HEK293 (cell line): ENCODE results near the gene BTBD18.

Source experiments
- GLIS2 ChIP-seq: fragments of 450-650 bp; formaldehyde crosslinking; IDR thresholded peaks from 2 replicates; pipeline ENCODE4 v1.5.1; 2016; ENCODE audit warnings: missing biosample characterization, missing genetic modification characterization
- KLF1 ChIP-seq: fragments of 450-650 bp; formaldehyde crosslinking; IDR thresholded peaks from 2 replicates; pipeline ENCODE4 v1.5.1; 2016; ENCODE audit warnings: missing biosample characterization, missing genetic modification characterization
- OSR2 ChIP-seq: fragments of 450-650 bp; formaldehyde crosslinking; IDR thresholded peaks from 2 replicates; pipeline ENCODE4 v1.5.1; 2016; ENCODE audit warnings: missing biosample characterization, missing genetic modification characterization
- REPIN1 ChIP-seq: fragments of 450-650 bp; formaldehyde crosslinking; IDR thresholded peaks from 2 replicates; pipeline ENCODE4 v1.5.1; 2017; ENCODE audit warnings: missing biosample characterization, missing genetic modification characterization, low read depth
- REST ChIP-seq: fragments of 450-650 bp; formaldehyde crosslinking; IDR thresholded peaks from 2 replicates; pipeline ENCODE4 v1.5.1; 2016; ENCODE audit warnings: missing biosample characterization, missing genetic modification characterization
- SETDB1 ChIP-seq: IDR thresholded peaks from one replicate; pipeline ENCODE4 v1.6.1; 2017; ENCODE audit warnings: mild to moderate bottlenecking, low read length, moderate library complexity, mixed read lengths; ENCODE audit not compliant: insufficient read length
- SP2 ChIP-seq: fragments of 450-650 bp; formaldehyde crosslinking; IDR thresholded peaks from 2 replicates; pipeline ENCODE4 v1.5.1; 2016; ENCODE audit warnings: missing biosample characterization, missing genetic modification characterization
- ZBTB17 ChIP-seq: fragments of 450-650 bp; formaldehyde crosslinking; IDR thresholded peaks from 2 replicates; pipeline ENCODE4 v1.5.1; 2016; ENCODE audit warnings: missing biosample characterization, missing genetic modification characterization
- ZFP3 ChIP-seq: fragments of 450-650 bp; formaldehyde crosslinking; IDR thresholded peaks from 2 replicates; pipeline ENCODE4 v1.5.1; 2016; ENCODE audit warnings: low read depth, missing biosample characterization, missing genetic modification characterization
- ZNF121 ChIP-seq: fragments of 450-650 bp; formaldehyde crosslinking; IDR thresholded peaks from 2 replicates; pipeline ENCODE4 v1.5.1; 2016; ENCODE audit warnings: missing biosample characterization, missing genetic modification characterization
- ZNF148 ChIP-seq: fragments of 450-650 bp; formaldehyde crosslinking; IDR thresholded peaks from 2 replicates; pipeline ENCODE4 v1.5.0; 2017; ENCODE audit warnings: missing biosample characterization, missing genetic modification characterization, borderline replicate concordance
- ZNF184 ChIP-seq: fragments of 450-650 bp; IDR thresholded peaks from 2 replicates; pipeline ENCODE4 v1.5.1; 2018; ENCODE audit warnings: missing biosample characterization, mild to moderate bottlenecking, missing genetic modification characterization
- ZNF473 ChIP-seq: fragments of 450-650 bp; formaldehyde crosslinking; IDR thresholded peaks from 2 replicates; pipeline ENCODE4 v1.5.1; 2017; ENCODE audit warnings: missing biosample characterization, missing genetic modification characterization
- ZNF48 ChIP-seq: fragments of 450-650 bp; formaldehyde crosslinking; IDR thresholded peaks from 2 replicates; pipeline ENCODE4 v1.5.1; 2016; ENCODE audit warnings: missing biosample characterization, missing genetic modification characterization
- ZNF513 ChIP-seq: fragments of 450-650 bp; IDR thresholded peaks from 2 replicates; pipeline ENCODE4 v1.5.1; 2018; ENCODE audit warnings: missing biosample characterization, missing genetic modification characterization
- ZNF529 ChIP-seq: fragments of 450-650 bp; formaldehyde crosslinking; IDR thresholded peaks from 2 replicates; pipeline ENCODE4 v1.5.1; 2017; ENCODE audit warnings: missing genetic modification characterization, missing biosample characterization; ENCODE audit not compliant: insufficient replicate concordance
- ZNF549 ChIP-seq: fragments of 450-650 bp; IDR thresholded peaks from 2 replicates; pipeline ENCODE4 v1.5.1; 2018; ENCODE audit warnings: missing biosample characterization, missing genetic modification characterization, mild to moderate bottlenecking, inconsistent platforms, moderate library complexity
- ZNF677 ChIP-seq: fragments of 450-650 bp; IDR thresholded peaks from 2 replicates; pipeline ENCODE4 v1.5.0; 2018; ENCODE audit warnings: missing biosample characterization, mild to moderate bottlenecking, missing genetic modification characterization, moderate library complexity
- ZNF692 ChIP-seq: fragments of 450-650 bp; formaldehyde crosslinking; IDR thresholded peaks from 2 replicates; pipeline ENCODE4 v1.5.1; 2016; ENCODE audit warnings: missing biosample characterization, missing genetic modification characterization
- ZNF707 ChIP-seq: fragments of 450-650 bp; formaldehyde crosslinking; IDR thresholded peaks from 2 replicates; pipeline ENCODE4 v1.5.1; 2016; ENCODE audit warnings: missing biosample characterization, missing genetic modification characterization
- ZNF747 ChIP-seq: fragments of 450-650 bp; formaldehyde crosslinking; IDR thresholded peaks from 2 replicates; pipeline ENCODE4 v1.5.1; 2016; ENCODE audit warnings: missing biosample characterization, missing genetic modification characterization
- TF ChIP-seq, protein P1 (sequence below): fragments of 450-650 bp; formaldehyde crosslinking; IDR thresholded peaks from 2 replicates; pipeline ENCODE4 v1.5.1; 2016; ENCODE audit warnings: missing biosample characterization, missing genetic modification characterization
- TF ChIP-seq, protein P2 (sequence below): fragments of 450-650 bp; formaldehyde crosslinking; IDR thresholded peaks from 2 replicates; pipeline ENCODE4 v1.5.1; 2016; ENCODE audit warnings: missing biosample characterization, missing genetic modification characterization
- TF ChIP-seq, protein P3 (sequence below): fragments of 450-650 bp; formaldehyde crosslinking; IDR thresholded peaks from 2 replicates; pipeline ENCODE4 v1.5.1; 2016; ENCODE audit warnings: missing biosample characterization, missing genetic modification characterization

The BTBD18 gene

GRCh38 chr11:57711414-57712255, 40.0 kb downstream of the BTBD18 start, which contains the start of gene MED19 (continued):
- TF ChIP-seq REST (no peak), ZBTB17 (tag by site-specific recombination) (no peak; the same call in 1 of the 2 replicates), SP2 (tag by site-specific recombination) (no peak), ZNF184 (no peak), GLIS2 (0 out of 2 replicates have a peak, but pooled peaks have one; percentile 43), ZFP3 (tag by site-specific recombination) (no peak), SETDB1 (no peak), ZNF692 (tag by site-specific recombination) (peak; percentile 94), ZNF747 (tag by site-specific recombination) (no peak), ZNF48 (tag by site-specific recombination) (no peak), ZNF513 (tag by site-specific recombination) (no peak), ZNF529 (tag by site-specific recombination) (no peak), ZNF148 (tag by site-specific recombination) (no peak), ZNF121 (tag by site-specific recombination) (no peak), ZNF677 (no peak), REPIN1 (tag by site-specific recombination) (no peak), ZNF473 (tag by site-specific recombination) (no peak), ZNF549 (tag by site-specific recombination) (no peak), KLF1 (tag by site-specific recombination) (0 out of 2 replicates have a peak, but pooled peaks have one; percentile 11), ZNF707 (tag by site-specific recombination) (no peak), OSR2 (no peak)
- TF ChIP-seq, protein P1, sequence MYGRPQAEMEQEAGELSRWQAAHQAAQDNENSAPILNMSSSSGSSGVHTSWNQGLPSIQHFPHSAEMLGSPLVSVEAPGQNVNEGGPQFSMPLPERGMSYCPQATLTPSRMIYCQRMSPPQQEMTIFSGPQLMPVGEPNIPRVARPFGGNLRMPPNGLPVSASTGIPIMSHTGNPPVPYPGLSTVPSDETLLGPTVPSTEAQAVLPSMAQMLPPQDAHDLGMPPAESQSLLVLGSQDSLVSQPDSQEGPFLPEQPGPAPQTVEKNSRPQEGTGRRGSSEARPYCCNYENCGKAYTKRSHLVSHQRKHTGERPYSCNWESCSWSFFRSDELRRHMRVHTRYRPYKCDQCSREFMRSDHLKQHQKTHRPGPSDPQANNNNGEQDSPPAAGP (tag by site-specific recombination) = no peak
- TF ChIP-seq, protein P2, sequence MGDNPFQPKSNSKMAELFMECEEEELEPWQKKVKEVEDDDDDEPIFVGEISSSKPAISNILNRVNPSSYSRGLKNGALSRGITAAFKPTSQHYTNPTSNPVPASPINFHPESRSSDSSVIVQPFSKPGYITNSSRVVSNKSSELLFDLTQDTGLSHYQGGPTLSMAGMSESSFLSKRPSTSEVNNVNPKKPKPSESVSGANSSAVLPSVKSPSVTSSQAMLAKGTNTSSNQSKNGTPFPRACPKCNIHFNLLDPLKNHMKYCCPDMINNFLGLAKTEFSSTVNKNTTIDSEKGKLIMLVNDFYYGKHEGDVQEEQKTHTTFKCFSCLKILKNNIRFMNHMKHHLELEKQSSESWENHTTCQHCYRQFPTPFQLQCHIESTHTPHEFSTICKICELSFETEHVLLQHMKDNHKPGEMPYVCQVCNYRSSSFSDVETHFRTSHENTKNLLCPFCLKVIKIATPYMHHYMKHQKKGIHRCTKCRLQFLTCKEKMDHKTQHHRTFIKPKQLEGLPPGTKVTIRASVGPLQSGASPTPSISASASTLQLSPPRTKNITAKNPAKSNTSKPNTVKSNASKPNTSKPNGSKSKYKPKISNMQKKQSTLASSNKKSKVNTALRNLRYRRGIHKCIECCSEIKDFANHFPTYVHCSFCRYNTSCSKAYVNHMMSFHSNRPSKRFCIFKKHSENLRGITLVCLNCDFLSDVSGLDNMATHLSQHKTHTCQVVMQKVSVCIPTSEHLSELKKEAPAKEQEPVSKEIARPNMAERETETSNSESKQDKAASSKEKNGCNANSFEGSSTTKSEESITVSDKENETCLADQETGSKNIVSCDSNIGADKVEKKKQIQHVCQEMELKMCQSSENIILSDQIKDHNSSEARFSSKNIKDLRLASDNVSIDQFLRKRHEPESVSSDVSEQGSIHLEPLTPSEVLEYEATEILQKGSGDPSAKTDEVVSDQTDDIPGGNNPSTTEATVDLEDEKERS (tag by site-specific recombination) = no peak
- TF ChIP-seq, protein P3, sequence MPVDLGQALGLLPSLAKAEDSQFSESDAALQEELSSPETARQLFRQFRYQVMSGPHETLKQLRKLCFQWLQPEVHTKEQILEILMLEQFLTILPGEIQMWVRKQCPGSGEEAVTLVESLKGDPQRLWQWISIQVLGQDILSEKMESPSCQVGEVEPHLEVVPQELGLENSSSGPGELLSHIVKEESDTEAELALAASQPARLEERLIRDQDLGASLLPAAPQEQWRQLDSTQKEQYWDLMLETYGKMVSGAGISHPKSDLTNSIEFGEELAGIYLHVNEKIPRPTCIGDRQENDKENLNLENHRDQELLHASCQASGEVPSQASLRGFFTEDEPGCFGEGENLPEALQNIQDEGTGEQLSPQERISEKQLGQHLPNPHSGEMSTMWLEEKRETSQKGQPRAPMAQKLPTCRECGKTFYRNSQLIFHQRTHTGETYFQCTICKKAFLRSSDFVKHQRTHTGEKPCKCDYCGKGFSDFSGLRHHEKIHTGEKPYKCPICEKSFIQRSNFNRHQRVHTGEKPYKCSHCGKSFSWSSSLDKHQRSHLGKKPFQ = no peak
